ENCODE measurements around the gene DTX2. TPM values are rescaled to one million over a fixed set of nuclear protein-coding genes. Genes with fewer than 3 reads are reported as not detected.
"Not testable (repeated sequence)": the region's sequence is repeated elsewhere in the genome, so short reads cannot be mapped to it uniquely, and the experiment has no call there.

DTX2 gene
- polyA plus RNA-seq, 1 donor (not counting 4 experiments of a cell fraction or from before 2014, with no cell fraction given): 15.1 TPM

- Histone ChIP-seq H3K79me2 (ENCODE audit: control insufficient read depth, insufficient read depth, low read length) (no peaks in the 10 kb centered on the region), H4K20me1 (ENCODE audit: control insufficient read depth, extremely low read depth, insufficient read depth, low read length) (no peaks in the 10 kb centered on the region), H3K36me3 (ENCODE audit: control insufficient read depth in 2 of 2, extremely low read depth in 1 of 2, insufficient read depth in 2 of 2, low read length in 2 of 2) (peaks cover 6 to 17% of the 10 kb centered on the region in 2 experiments), H3K27me3 (ENCODE audit: control insufficient read depth, extremely low read depth, insufficient read depth, low read length) (no peaks in the 10 kb centered on the region), H3K4me1 (ENCODE audit: control insufficient read depth, extremely low read depth, insufficient read depth, low read length) (peaks cover 10% of the 10 kb centered on the region), H3K4me2 (ENCODE audit: control insufficient read depth, extremely low read depth, insufficient read depth, low read depth, low read length) (no peak overlapping the region), H2AFZ (ENCODE audit: control insufficient read depth, low read length) (no peak overlapping the region), H3K9me3 (ENCODE audit: control insufficient read depth, low read depth, low read length) (no peaks in the 10 kb centered on the region), H3K9ac (ENCODE audit: control insufficient read depth, extremely low read depth, insufficient read depth, low read length) (no peak overlapping the region), H3K27ac (ENCODE audit: control insufficient read depth, insufficient read depth, low read length) (no peak overlapping the region), H3K9me1 (ENCODE audit: control insufficient read depth, extremely low read depth, insufficient read depth, low read length) (no peaks in the 10 kb centered on the region), H3K4me3 (ENCODE audit: control insufficient read depth in 2 of 3, extremely low read depth in 1 of 3, insufficient read depth in 2 of 3, low read depth in 1 of 3, low read length in 3 of 3) (no peak overlapping the region)
- dilution Hi-C loops (cut with MboI; ENCODE audit: extremely low pct_ligation_motif_present, low sequenced_read_pairs): no loop called here
- TF ChIP-seq CTCF (optimal IDR thresholded peaks at IDR 0.05 in 1 of 3, IDR thresholded peaks at IDR 0.05 in 1 of 3, conservative IDR thresholded peaks at IDR 0.05 in 1 of 3; ENCODE audit: extremely low read depth in 1 of 3, insufficient read depth in 2 of 3, low read length in 3 of 3) (no peak), EZH2 (IDR thresholded peaks at IDR 0.05; ENCODE audit: low read length) (no peak)
- no peak for DNase-seq (ENCODE audit: low read depth, low spot score)
- FAIRE-seq: no peak
Observed at GRCh38 chr7:76507723-76508406, 46.4 kb downstream of the DTX2 start.

GRCh38 chr7:76509931-76510877 is 48.7 kb downstream of the DTX2 start, which contains the start of gene UPK3B:
TSS of gene UPK3B (plus strand) at chr7:76510552. CDS start at chr7:76510653, 101 bp downstream.
- H3K4me2 ChIP-seq (ENCODE audit: control insufficient read depth, extremely low read depth, insufficient read depth, low read depth, low read length): peak within 1 kb of the TSS; percentile 70
- H3K4me1 ChIP-seq (ENCODE audit: control insufficient read depth, extremely low read depth, insufficient read depth, low read length): peaks cover 10% of the 10 kb centered on the region
- H3K79me2 ChIP-seq (ENCODE audit: control insufficient read depth, insufficient read depth, low read length): no peaks in the 10 kb centered on the region
- peak; percentile 75 for DNase-seq (ENCODE audit: low read depth, low spot score)
- H3K9me3 ChIP-seq (ENCODE audit: control insufficient read depth, low read depth, low read length): no peaks in the 10 kb centered on the region
- peaks cover 6 to 13% of the 10 kb centered on the region in 2 experiments for H3K36me3 ChIP-seq (ENCODE audit: control insufficient read depth in 2 of 2, extremely low read depth in 1 of 2, insufficient read depth in 2 of 2, low read length in 2 of 2)
- H3K9ac ChIP-seq (ENCODE audit: control insufficient read depth, extremely low read depth, insufficient read depth, low read length): peak within 1 kb of the TSS; percentile 34
- H3K4me3 ChIP-seq (ENCODE audit: control insufficient read depth in 2 of 3, extremely low read depth in 1 of 3, insufficient read depth in 2 of 3, low read depth in 1 of 3, low read length in 3 of 3): peak within 1 kb of the TSS; percentile 20 to 45 (median 43)
- no peak within 1 kb of the TSS for H3K27ac ChIP-seq (ENCODE audit: control insufficient read depth, insufficient read depth, low read length)
- no peak within 1 kb of the TSS for H2AFZ ChIP-seq (ENCODE audit: control insufficient read depth, low read length)
- dilution Hi-C loops (cut with MboI; ENCODE audit: extremely low pct_ligation_motif_present, low sequenced_read_pairs): no loop called here
- H3K9me1 ChIP-seq (ENCODE audit: control insufficient read depth, extremely low read depth, insufficient read depth, low read length): no peaks in the 10 kb centered on the region
- no peak for FAIRE-seq
- H3K27me3 ChIP-seq (ENCODE audit: control insufficient read depth, extremely low read depth, insufficient read depth, low read length): no peaks in the 10 kb centered on the region
- TF ChIP-seq CTCF (optimal IDR thresholded peaks at IDR 0.05 in 1 of 3, IDR thresholded peaks at IDR 0.05 in 1 of 3, conservative IDR thresholded peaks at IDR 0.05 in 1 of 3; ENCODE audit: extremely low read depth in 1 of 3, insufficient read depth in 2 of 3, low read length in 3 of 3) (peak in 2 of 3 experiments; percentile 28 to 61), EZH2 (IDR thresholded peaks at IDR 0.05; ENCODE audit: low read length) (no peak)
- H4K20me1 ChIP-seq (ENCODE audit: control insufficient read depth, extremely low read depth, insufficient read depth, low read length): no peaks in the 10 kb centered on the region

GRCh38 chr7:76511200-76511910 is 49.8 kb downstream of the DTX2 start:
- H3K9me1 ChIP-seq (ENCODE audit: control insufficient read depth, extremely low read depth, insufficient read depth, low read length); H3K27me3 ChIP-seq (ENCODE audit: control insufficient read depth, extremely low read depth, insufficient read depth, low read length); H2AFZ ChIP-seq (ENCODE audit: control insufficient read depth, low read length); H3K27ac ChIP-seq (ENCODE audit: control insufficient read depth, insufficient read depth, low read length); H4K20me1 ChIP-seq (ENCODE audit: control insufficient read depth, extremely low read depth, insufficient read depth, low read length); DNase-seq (ENCODE audit: low read depth, low spot score); H3K9me3 ChIP-seq (ENCODE audit: control insufficient read depth, low read depth, low read length); dilution Hi-C loops (cut with MboI; ENCODE audit: extremely low pct_ligation_motif_present, low sequenced_read_pairs); H3K36me3 ChIP-seq (ENCODE audit: control insufficient read depth in 2 of 2, extremely low read depth in 1 of 2, insufficient read depth in 2 of 2, low read length in 2 of 2); FAIRE-seq; H3K79me2 ChIP-seq (ENCODE audit: control insufficient read depth, insufficient read depth, low read length); H3K9ac ChIP-seq (ENCODE audit: control insufficient read depth, extremely low read depth, insufficient read depth, low read length): not testable (repeated sequence)
- Histone ChIP-seq H3K4me1 (ENCODE audit: control insufficient read depth, extremely low read depth, insufficient read depth, low read length) (peaks cover 10% of the 10 kb centered on the region), H3K4me2 (ENCODE audit: control insufficient read depth, extremely low read depth, insufficient read depth, low read depth, low read length) (peak overlapping the region; percentile 5), H3K4me3 (ENCODE audit: control insufficient read depth in 2 of 3, extremely low read depth in 1 of 3, insufficient read depth in 2 of 3, low read depth in 1 of 3, low read length in 3 of 3) (peak overlapping the region in 1 of 3 experiments; percentile 45)
